ENCODE data around the gene CAMK2A. TPM values are rescaled to one million over a fixed set of nuclear protein-coding genes. Genes with fewer than 3 reads are reported as not detected.
A peak's percentile ranks its signal among the peaks of the same experiment; 100 is the strongest.

The CAMK2A gene
- total RNA-seq, 1 experiment from 2014 or later: 0.33 TPM

DNA sequence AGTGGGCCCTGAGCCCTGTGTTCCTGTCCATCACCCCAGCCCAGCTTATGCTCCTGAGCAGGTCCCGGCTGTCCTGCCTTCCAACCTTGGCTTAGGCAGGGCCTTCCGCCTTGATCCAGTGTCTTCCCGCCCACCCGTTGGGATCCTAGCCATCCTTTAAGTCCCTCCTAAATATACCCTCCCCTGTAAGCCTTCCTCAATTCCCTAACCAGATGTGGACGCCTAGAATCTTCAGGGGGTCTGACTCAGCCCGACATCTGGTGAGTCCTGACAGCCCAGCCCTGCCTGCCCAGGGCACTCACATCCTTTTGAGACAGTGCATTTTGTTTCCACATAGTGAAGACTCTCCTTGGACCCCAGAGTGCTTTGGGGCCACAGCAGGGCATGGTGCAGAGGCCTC, 76.0 kb downstream of the CAMK2A start:
- H2BK15ac ChIP-seq (ENCODE audit: low read depth, low read length): no peak overlapping the region
- H2BK20ac ChIP-seq (ENCODE audit: low read depth, low read length, poor library complexity, severe bottlenecking): no peak overlapping the region
- H3K4me1 ChIP-seq (ENCODE audit: insufficient read depth, low read length): no peaks in the 10 kb centered on the region; the same call in 1 of the 2 replicates
- H4K20me1 ChIP-seq (ENCODE audit: control insufficient read depth, insufficient read depth, insufficient read length): no peaks in the 10 kb centered on the region
- no peak overlapping the region for H3K4ac ChIP-seq (ENCODE audit: low read depth, low read length)
- H4K8ac ChIP-seq (replicated peaks; ENCODE audit: insufficient read length, low read depth, low read length): no peak overlapping the region
- no CpG with 5 or more reads among the region's 6 CpGs for WGBS (ENCODE audit: extremely low coverage, insufficient read length, low lambda C conversion rate)
- 0 out of 2 replicates have a peak, but pooled peaks cover 1% of the 10 kb centered on the region for H3K27me3 ChIP-seq (ENCODE audit: insufficient read depth, low read length)
- H4K5ac ChIP-seq (ENCODE audit: insufficient read length, low read depth, low read length): no peak overlapping the region
- H4K91ac ChIP-seq (ENCODE audit: insufficient read length, low read depth, low read length): no peak overlapping the region
- H3K9me3 ChIP-seq (ENCODE audit: control insufficient read depth, low read depth, low read length): no peaks in the 10 kb centered on the region
- H3K23ac ChIP-seq (ENCODE audit: insufficient read length, low read depth, low read length): no peak overlapping the region
- H3K14ac ChIP-seq (ENCODE audit: insufficient read depth, low read length): no peak overlapping the region
- Mint-ChIP-seq H3K27ac (peak overlapping the region in 1 of 3 experiments; percentile 91; a peak in 1 of 7 replicates), H3K4me3 (no peak overlapping the region), H3K9me3 (no peaks in the 10 kb centered on the region; a peak in 1 of 5 replicates), H3K4me1 (peaks cover 34 to 37% of the 10 kb centered on the region in 2 experiments), H3K27me3 (ENCODE audit: low read depth) (peaks cover 34% of the 10 kb centered on the region), H3K36me3 (ENCODE audit: insufficient read depth in 1 of 3, low read depth in 3 of 3) (no peaks in the 10 kb centered on the region; a peak in 1 of 7 replicates)
- H2BK120ac ChIP-seq (ENCODE audit: low read depth, low read length, poor library complexity, severe bottlenecking): no peak overlapping the region
- H3T11ph ChIP-seq (ENCODE audit: low read length): no peak overlapping the region
- no peak overlapping the region for H2BK5ac ChIP-seq (ENCODE audit: insufficient read length, low read length)
- H3K56ac ChIP-seq (ENCODE audit: insufficient read length, low read depth, low read length): no peak overlapping the region
- no peak overlapping the region for H3K4me2 ChIP-seq (ENCODE audit: insufficient read depth, insufficient read length, low read length)
- no peak overlapping the region for H3K27ac ChIP-seq (ENCODE audit: insufficient read length, low read depth, low read length)
- DNase-seq: no peak
- TF ChIP-seq, protein P1, sequence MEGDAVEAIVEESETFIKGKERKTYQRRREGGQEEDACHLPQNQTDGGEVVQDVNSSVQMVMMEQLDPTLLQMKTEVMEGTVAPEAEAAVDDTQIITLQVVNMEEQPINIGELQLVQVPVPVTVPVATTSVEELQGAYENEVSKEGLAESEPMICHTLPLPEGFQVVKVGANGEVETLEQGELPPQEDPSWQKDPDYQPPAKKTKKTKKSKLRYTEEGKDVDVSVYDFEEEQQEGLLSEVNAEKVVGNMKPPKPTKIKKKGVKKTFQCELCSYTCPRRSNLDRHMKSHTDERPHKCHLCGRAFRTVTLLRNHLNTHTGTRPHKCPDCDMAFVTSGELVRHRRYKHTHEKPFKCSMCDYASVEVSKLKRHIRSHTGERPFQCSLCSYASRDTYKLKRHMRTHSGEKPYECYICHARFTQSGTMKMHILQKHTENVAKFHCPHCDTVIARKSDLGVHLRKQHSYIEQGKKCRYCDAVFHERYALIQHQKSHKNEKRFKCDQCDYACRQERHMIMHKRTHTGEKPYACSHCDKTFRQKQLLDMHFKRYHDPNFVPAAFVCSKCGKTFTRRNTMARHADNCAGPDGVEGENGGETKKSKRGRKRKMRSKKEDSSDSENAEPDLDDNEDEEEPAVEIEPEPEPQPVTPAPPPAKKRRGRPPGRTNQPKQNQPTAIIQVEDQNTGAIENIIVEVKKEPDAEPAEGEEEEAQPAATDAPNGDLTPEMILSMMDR (conservative IDR thresholded peaks at IDR 0.05): no peak
- H3K79me1 ChIP-seq (ENCODE audit: insufficient read depth, low read depth, low read length, poor library complexity, severe bottlenecking): no peaks in the 10 kb centered on the region
- no peak overlapping the region for H3K18ac ChIP-seq (ENCODE audit: insufficient read length, low read depth, low read length)
- no peak overlapping the region for H3K9ac ChIP-seq (ENCODE audit: extremely low read depth, insufficient read length, low read length)
- H2AK5ac ChIP-seq (ENCODE audit: insufficient read length, low read length): no peak overlapping the region
- no peak overlapping the region for H2BK12ac ChIP-seq (ENCODE audit: insufficient read length, low read depth, low read length)
- H2AFZ ChIP-seq (ENCODE audit: low read length): no peak overlapping the region
- no peaks in the 10 kb centered on the region for H3K79me2 ChIP-seq (ENCODE audit: insufficient read depth, low read length)
- H3K23me2 ChIP-seq (ENCODE audit: insufficient read length, low read depth, low read length, poor library complexity, severe bottlenecking): no peaks in the 10 kb centered on the region

All from H9 (cell line).